22Rv1 (cell line): ENCODE measurements around the gene ROR1.

ENCODE experiments used
- ZFX ChIP-seq: fragments of 450-650 bp; IDR thresholded peaks from 2 replicates; pipeline ENCODE4 v1.6.1; 2017; ENCODE audit warnings: antibody characterized with exemption, borderline replicate concordance
- TF ChIP-seq, protein P1 (sequence below): fragments of 450-650 bp; IDR thresholded peaks from 2 replicates; pipeline ENCODE4 v1.5.1; 2017; ENCODE audit warnings: mild to moderate bottlenecking

DNA sequence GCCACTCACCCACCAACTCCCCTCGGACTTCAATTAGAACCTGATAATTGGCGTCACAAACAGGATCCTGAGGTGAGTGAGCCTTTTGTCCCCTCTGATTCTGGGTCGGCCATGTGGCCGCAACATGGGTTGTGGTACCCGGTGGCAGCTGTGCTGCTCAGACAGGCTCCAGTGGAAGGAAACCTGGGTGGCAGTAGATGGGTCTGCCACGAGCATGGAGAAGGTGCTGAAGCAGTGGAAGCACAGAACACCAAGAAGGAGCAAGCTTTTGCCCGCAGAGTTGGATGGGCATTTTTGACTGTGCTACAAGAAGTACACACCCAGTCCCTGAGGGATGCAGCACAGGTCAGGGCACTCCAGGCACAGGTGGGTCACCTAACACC is 413.1 kb downstream of the ROR1 start:
- TF ChIP-seq, protein P1, sequence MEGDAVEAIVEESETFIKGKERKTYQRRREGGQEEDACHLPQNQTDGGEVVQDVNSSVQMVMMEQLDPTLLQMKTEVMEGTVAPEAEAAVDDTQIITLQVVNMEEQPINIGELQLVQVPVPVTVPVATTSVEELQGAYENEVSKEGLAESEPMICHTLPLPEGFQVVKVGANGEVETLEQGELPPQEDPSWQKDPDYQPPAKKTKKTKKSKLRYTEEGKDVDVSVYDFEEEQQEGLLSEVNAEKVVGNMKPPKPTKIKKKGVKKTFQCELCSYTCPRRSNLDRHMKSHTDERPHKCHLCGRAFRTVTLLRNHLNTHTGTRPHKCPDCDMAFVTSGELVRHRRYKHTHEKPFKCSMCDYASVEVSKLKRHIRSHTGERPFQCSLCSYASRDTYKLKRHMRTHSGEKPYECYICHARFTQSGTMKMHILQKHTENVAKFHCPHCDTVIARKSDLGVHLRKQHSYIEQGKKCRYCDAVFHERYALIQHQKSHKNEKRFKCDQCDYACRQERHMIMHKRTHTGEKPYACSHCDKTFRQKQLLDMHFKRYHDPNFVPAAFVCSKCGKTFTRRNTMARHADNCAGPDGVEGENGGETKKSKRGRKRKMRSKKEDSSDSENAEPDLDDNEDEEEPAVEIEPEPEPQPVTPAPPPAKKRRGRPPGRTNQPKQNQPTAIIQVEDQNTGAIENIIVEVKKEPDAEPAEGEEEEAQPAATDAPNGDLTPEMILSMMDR, result no peak
- no peak for TF ChIP-seq ZFX
